Pulmonary artery endothelial cell (primary cell): ENCODE data around the gene ESX1. TPM values are rescaled to one million over a fixed set of nuclear protein-coding genes. Genes with fewer than 3 reads are reported as not detected.
"Not testable (repeated sequence)": the region's sequence is repeated elsewhere in the genome, so short reads cannot be mapped to it uniquely, and the experiment has no call there.

ENCODE experiments used
- DNase-seq: peaks from one replicate; pipeline ENCODE4 v3.0.0-alpha.2; 2011; ENCODE audit warnings: low read depth, low spot score
- total RNA-seq: library from RNA; depleted of rRNA; stranded (reverse); fragments of >200 nt; gene quantifications from 2 replicates; pipeline ENCODE4 v1.2.3, GENCODE V29; 2014

The ESX1 gene
- total RNA-seq: not detected in 2 replicates

GRCh38 chrX:104254442-104255115 is at the start of gene ESX1:
Gene ESX1, minus strand, starts transcription at chrX:104254933. Its CDS starts 84 bp downstream, at chrX:104254849.
- no peak for DNase-seq

GRCh38 chrX:104295636-104296035 is 40.9 kb upstream of the ESX1 start:
- no peak for DNase-seq

- DNase-seq: no peak
Observed at GRCh38 chrX:104288961-104289360, 34.2 kb upstream of the ESX1 start.

- DNase-seq: no peak
Observed at GRCh38 chrX:104288269-104288668, 33.5 kb upstream of the ESX1 start.

- DNase-seq: no peak
Observed at GRCh38 chrX:104285201-104285600, 30.5 kb upstream of the ESX1 start.

- no peak for DNase-seq
Observed at GRCh38 chrX:104284507-104284906, 29.8 kb upstream of the ESX1 start.

GRCh38 chrX:104282166-104282725 is 27.5 kb upstream of the ESX1 start:
- no peak for DNase-seq

- no peak for DNase-seq
Observed at GRCh38 chrX:104281564-104281963, 26.8 kb upstream of the ESX1 start.

- DNase-seq: no peak
Observed at GRCh38 chrX:104280609-104281008, 25.9 kb upstream of the ESX1 start.

GRCh38 chrX:104270916-104271512 is 16.3 kb upstream of the ESX1 start:
- DNase-seq: no peak

- DNase-seq: no peak
Observed at GRCh38 chrX:104270212-104270611, 15.5 kb upstream of the ESX1 start.

- no peak for DNase-seq
Observed at GRCh38 chrX:104255465-104255864, 732 bp upstream of the ESX1 start.

GRCh38 chrX:104253567-104254441 is 929 bp downstream of the ESX1 start:
- no peak for DNase-seq

GRCh38 chrX:104250470-104250869 is 4.3 kb downstream of the ESX1 start:
- no peak for DNase-seq

- DNase-seq: not testable (repeated sequence)
Observed at GRCh38 chrX:104230060-104230459, 24.7 kb downstream of the ESX1 start.

- no peak for DNase-seq
Observed at GRCh38 chrX:104211187-104211586, 43.5 kb downstream of the ESX1 start.

GRCh38 chrX:104205548-104205947 is 49.2 kb downstream of the ESX1 start:
- no peak for DNase-seq

Other genes with a start within 250 kb of the ESX1 start
- not detected in 2 replicates for gene H2BW1, start 241.2 kb downstream of the ESX1 start, total RNA-seq
- gene H2BW2, start 215.0 kb downstream of the ESX1 start, total RNA-seq: not detected in 2 replicates
- 2.5 and 3.1 TPM in 2 replicates for gene TMSB15C, start 178.7 kb downstream of the ESX1 start, total RNA-seq
- gene ZCCHC18, start 142.4 kb downstream of the ESX1 start, total RNA-seq: 0.88 and 1.9 TPM in 2 replicates
- gene SLC25A53, start 97.9 kb downstream of the ESX1 start, total RNA-seq: 8.7 and 12.5 TPM in 2 replicates
- gene FAM199X, start 88.5 kb downstream of the ESX1 start, total RNA-seq: 28.6 and 37.0 TPM in 2 replicates